Astrocyte (in vitro differentiated cells and primary cell): ENCODE data around the gene RMND5A.

Experiments used
- CTCF ChIP-seq: IDR thresholded peaks from 2 replicates; pipeline ENCODE4 v1.5.1; 2011; ENCODE audit warnings: low read depth, mild to moderate bottlenecking, inconsistent platforms, low read length, moderate library complexity; ENCODE audit not compliant: insufficient read depth
- EZH2 ChIP-seq: IDR thresholded peaks from 2 replicates; pipeline ENCODE4 v1.6.1; 2012; ENCODE audit warnings: mild to moderate bottlenecking, low read length, inconsistent platforms; ENCODE audit not compliant: insufficient read depth

- TF ChIP-seq CTCF: no peak
- TF ChIP-seq EZH2: no peak
Observed at GRCh38 chr2:86704459-86704971, 15.6 kb upstream of the RMND5A start.
